RWPE2 (cell line): ENCODE measurements around the gene BCL2L1.
A peak's percentile ranks its signal among the peaks of the same experiment; 100 is the strongest.

ENCODE experiments used
- ATAC-seq: fragments of 200-7000 bp; cut with Tn5 transposase; 3 replicates; pipeline ENCODE4 v1.9.1; 2021; ENCODE audit warnings: low read depth
- DNase-seq: peaks from one replicate; pipeline ENCODE4 v3.0.0-alpha.2; 2020; ENCODE audit warnings: low spot score
- H3K27ac ChIP-seq: fragments of 450-650 bp; 2 replicates; pipeline ENCODE4 v1.5.1; 2017; ENCODE audit warnings: mild to moderate bottlenecking; ENCODE audit not compliant: poor library complexity, severe bottlenecking
- H3K27me3 ChIP-seq: fragments of 250-450 bp; sonication (Bioruptor Pico); 2 replicates; pipeline ENCODE4 v1.5.1; 2021; ENCODE audit warnings: mild to moderate bottlenecking, moderate library complexity; ENCODE audit not compliant: insufficient read depth, poor library complexity, severe bottlenecking
- H3K36me3 ChIP-seq: fragments of 250-450 bp; sonication (Bioruptor Pico); 2 replicates; pipeline ENCODE4 v1.5.1; 2020; ENCODE audit warnings: low read depth, mild to moderate bottlenecking, moderate library complexity
- H3K4me1 ChIP-seq: fragments of 250-450 bp; sonication (Bioruptor Pico); 2 replicates; pipeline ENCODE4 v1.5.1; 2021; ENCODE audit warnings: mild to moderate bottlenecking, moderate library complexity; ENCODE audit not compliant: insufficient read depth, poor library complexity, severe bottlenecking
- H3K4me3 ChIP-seq: fragments of 250-450 bp; sonication (Bioruptor Pico); 2 replicates; pipeline ENCODE4 v1.5.1; 2021; ENCODE audit warnings: mild to moderate bottlenecking, moderate library complexity; ENCODE audit not compliant: severe bottlenecking
- H3K9me3 ChIP-seq: fragments of 250-450 bp; sonication (Bioruptor Pico); 2 replicates; pipeline ENCODE4 v1.5.1; 2021; ENCODE audit warnings: mild to moderate bottlenecking, moderate library complexity; ENCODE audit not compliant: severe bottlenecking
- CTCF ChIP-seq: fragments of 450-650 bp; IDR thresholded peaks from one replicate; pipeline ENCODE4 v1.5.1; 2017; ENCODE audit warnings: mild to moderate bottlenecking, moderate library complexity; ENCODE audit not compliant: poor library complexity, severe bottlenecking

The BCL2L1 gene

DNA sequence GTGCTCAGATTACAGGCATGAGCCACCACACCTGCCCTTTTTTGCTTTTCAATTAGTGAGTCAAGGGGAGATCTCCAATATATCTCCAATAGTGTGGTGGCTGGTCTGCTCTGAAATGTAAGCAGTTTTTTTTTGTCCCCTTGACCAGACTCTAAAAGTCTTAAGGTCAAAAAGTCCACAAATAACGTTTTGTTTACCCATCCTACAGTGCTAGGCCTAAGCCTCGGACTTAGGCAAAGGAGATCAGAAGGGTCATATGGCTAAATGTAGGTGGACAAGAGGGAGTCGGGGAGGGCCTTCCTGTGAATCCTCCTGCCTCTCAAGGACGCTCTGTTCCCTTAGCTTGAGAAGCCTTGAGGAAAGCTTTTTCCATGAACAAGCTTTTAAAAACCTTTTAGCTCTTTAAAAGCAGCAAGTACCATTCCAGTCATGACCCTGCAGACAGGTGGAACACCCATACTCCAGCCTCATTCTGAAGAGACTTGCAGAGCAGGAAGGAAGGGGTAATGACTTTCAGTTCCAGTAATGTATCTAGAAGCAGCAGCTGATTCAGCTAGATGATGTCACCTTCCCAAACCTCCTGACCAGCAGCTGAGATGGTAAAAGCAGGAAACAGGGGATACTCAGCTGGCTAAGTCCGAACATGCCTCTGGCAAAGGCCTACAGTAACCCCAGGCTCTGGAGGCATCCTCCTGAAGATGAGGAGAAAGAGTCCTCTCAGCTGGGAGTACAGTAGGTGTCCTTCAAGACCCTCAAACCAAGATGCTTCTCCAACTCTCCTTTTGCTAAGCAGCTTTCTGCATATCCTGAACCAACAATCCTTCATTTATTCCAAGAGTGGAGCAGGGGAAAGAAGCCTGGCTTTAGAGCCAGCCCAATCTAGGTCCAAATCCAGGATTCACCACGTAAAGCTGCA lies 23.6 kb downstream of the BCL2L1 start:
- Histone ChIP-seq H3K4me1 (peaks cover 80% of the 10 kb centered on the region), H3K27me3 (no peaks in the 10 kb centered on the region), H3K4me3 (no peak overlapping the region), H3K27ac (peak overlapping the region; percentile 99), H3K9me3 (no peaks in the 10 kb centered on the region), H3K36me3 (peaks cover 98% of the 10 kb centered on the region)
- ATAC-seq (peak; percentile 91), DNase-seq (peak; percentile 95)
- no peak for TF ChIP-seq CTCF

DNA sequence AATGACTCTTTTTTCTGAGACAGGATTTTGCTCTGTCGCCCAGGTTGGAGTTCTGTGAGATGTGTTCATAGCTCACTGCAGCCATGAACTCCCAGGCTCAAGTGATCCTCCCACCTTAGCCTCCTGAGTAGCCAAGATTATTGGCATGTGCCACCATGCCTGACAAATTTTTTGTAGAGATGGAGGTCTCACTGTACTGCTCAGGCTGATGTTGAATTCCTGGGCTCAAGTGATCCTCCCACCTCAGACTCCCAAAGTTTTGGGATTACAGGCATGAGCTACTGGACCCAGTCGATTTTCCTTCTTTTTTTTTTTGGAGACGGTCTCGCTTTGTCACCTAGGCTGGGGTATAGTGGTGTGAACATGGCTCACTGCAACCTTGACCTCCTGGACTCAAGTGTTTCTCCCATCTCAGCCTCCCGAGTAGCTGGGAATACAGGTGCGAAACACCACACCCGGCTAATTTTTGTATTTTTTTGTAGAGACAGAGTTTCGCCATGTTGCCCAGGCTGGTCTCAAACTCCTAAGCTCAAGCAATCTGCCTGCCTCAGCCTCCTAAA lies 24.3 kb downstream of the BCL2L1 start:
- ATAC-seq = no peak
- peaks cover 98% of the 10 kb centered on the region for H3K36me3 ChIP-seq
- no peak for TF ChIP-seq CTCF

GRCh38 chr20:31695849-31696804 lies 26.5 kb downstream of the BCL2L1 start:
- TF ChIP-seq CTCF = no peak
- Histone ChIP-seq H3K4me3 (no peak overlapping the region), H3K27ac (peak overlapping the region; percentile 99), H3K27me3 (no peaks in the 10 kb centered on the region), H3K9me3 (no peaks in the 10 kb centered on the region), H3K4me1 (peaks cover 83% of the 10 kb centered on the region), H3K36me3 (peaks cover 97% of the 10 kb centered on the region)
- DNase-seq = peak; percentile 83
- peak; percentile 35 for ATAC-seq

More for the DNA sequence above, 24.3 kb downstream of the BCL2L1 start:
- Histone ChIP-seq H3K4me1 (peaks cover 78% of the 10 kb centered on the region), H3K4me3 (no peak overlapping the region), H3K27ac (peak overlapping the region; percentile 99), H3K27me3 (no peaks in the 10 kb centered on the region), H3K9me3 (no peaks in the 10 kb centered on the region)
- DNase-seq = no peak

DNA sequence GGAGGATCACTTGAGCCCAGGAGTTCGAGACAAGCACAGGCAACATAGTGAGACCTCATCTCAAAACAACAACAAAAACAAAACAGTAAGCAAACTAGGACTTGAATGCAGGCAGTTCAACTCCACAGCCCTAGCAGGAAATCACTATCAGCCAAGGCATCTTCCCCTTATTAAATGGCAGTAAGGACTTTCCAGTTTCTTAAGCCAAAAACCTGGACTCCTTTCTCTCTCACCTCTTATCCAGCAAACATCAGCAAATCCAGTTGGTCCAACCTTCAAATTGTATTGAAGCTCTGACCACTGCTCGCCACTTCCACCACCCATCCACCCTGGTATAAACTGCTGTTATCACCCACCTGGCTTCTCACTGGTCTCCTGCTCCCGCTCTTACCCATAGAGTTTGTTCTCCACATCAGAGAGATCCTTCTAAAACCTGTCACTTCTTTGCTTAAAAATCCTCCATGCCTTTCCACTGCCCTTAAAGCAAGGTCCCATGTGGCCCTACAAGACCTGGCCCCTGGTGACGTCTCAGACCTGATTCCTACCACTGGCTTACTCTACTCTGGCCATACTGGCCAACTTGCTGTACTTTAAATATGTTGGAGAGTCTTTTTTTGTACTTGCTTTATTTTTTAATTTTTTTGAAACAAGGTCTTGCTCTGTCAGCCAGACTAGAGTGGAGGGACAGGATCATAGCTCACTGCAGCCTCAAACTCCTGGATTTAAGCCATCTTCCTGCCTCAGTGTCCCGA lies 27.6 kb downstream of the BCL2L1 start:
- no peak for TF ChIP-seq CTCF
- no peak overlapping the region for H3K4me3 ChIP-seq
- ATAC-seq (no peak), DNase-seq (no peak)
- peaks cover 97% of the 10 kb centered on the region for H3K36me3 ChIP-seq
- no peaks in the 10 kb centered on the region for H3K9me3 ChIP-seq
- peak overlapping the region; percentile 99 for H3K27ac ChIP-seq
- H3K4me1 ChIP-seq = peaks cover 81% of the 10 kb centered on the region
- no peaks in the 10 kb centered on the region for H3K27me3 ChIP-seq
